GM19463 (cell line): ENCODE results near the gene FSTL5.
"Not testable (repeated sequence)": the region's sequence is repeated elsewhere in the genome, so short reads cannot be mapped to it uniquely, and the experiment has no call there.

Experiments
- ATAC-seq: cut with Tn5 transposase; IDR thresholded peaks from one replicate; pipeline ENCODE4 v1.9.1; 2021; ENCODE audit warnings: mild to moderate bottlenecking, moderate library complexity; ENCODE audit not compliant: unreplicated experiment

Gene FSTL5

DNA sequence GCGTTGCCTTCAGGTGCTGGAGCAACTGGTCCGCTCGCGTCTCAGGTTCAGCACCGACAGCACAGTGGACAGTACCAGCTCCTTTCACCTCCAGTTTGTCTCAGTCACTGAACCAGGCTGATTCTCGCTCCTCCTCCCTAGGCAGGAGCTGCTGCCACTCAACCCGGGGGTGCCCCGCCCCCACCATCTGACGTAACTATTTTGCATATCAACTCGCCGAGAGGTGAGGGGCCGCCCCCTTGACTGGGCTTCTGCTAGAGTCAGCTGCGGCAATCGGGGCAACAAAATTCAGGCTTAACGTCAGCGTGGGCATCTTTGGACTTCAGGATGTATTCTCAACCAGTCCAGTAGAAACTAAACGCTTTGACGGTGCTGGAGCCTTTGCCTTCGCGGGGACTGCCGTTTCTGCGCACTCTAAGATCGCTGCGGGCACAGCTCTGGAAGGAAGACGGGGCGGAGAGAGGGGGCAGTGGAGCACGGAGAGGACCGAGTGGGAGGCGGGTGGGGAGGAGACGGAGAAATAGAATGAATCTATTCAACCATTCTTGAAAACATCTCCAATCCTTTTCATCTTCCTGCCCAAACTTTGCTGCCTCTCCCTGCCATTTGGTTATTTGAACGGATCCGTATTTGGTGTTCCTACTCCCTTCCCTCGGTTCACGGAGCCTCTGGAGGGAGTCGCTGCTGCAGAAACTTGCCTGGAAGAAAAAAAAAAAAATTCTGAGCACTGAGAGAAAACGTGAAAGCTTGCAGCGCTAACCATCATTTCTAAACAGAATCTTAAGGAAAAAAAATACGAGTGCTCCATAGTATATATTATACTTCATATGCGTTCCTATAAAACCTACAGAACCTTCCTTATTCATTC is at the start of gene FSTL5:
TSS of gene FSTL5 (minus strand) at position 109 of the 868 bp plus-strand sequence. CDS start 52,604 bp downstream, outside the sequence.
- peak; percentile 96 for ATAC-seq

DNA sequence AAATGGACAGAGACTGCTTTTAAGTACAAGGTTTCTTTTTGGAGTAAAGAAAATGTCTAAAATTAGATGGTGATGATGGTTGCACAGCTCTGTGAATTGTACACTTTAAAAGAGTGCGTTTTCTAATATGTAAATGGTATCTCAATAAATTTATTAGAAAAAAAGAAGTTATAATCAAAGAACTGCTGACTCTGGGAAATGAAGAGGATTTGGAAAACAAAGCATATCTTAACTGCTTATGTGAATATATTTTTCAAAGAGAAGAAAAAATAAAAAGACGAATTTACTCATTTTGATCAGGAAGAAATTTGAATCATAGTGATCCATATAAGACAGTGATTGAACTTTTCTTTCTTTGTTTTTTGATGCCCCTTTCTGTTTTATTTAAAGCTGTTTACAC is 45.9 kb upstream of the FSTL5 start:
- ATAC-seq, result no peak

DNA sequence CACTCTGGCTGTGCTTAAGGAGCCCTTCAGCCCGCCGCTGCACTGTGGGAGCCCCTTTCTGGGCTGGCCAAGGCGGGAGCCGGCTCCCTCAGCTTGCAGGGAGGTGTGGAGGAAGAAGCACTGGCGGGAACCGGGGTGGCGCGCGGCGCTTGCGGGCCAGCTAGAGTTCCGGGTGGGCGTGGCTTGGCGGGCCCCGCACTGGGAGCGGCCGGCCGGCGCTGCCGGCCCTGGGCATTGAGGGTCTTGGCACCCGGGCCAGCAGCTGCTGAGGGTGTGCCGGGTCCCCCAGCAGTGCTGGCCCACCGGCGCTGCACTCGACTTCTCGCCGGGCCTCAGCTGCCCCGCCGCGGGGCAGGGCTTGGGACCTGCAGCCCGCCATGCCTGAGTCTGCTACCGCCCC is 39.7 kb upstream of the FSTL5 start:
- not testable (repeated sequence) for ATAC-seq

DNA sequence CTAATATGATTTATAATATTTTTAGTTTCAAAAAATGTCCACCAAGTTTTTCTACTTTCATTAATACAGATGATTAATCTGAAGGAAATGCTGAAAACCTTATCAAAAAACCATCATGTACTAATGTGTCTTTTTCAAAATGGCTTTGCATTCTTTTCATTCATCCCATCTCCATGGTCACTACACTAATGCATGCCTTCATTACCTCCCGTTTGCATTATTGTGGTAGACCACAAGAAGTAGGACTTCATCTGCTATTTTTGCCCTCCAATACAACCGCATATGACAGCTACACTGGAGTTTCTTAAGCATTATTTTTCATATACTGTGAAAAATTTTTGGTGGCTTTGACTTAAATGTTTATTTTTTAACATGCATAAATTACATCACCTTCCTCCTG is 37.9 kb upstream of the FSTL5 start:
- ATAC-seq, result no peak

DNA sequence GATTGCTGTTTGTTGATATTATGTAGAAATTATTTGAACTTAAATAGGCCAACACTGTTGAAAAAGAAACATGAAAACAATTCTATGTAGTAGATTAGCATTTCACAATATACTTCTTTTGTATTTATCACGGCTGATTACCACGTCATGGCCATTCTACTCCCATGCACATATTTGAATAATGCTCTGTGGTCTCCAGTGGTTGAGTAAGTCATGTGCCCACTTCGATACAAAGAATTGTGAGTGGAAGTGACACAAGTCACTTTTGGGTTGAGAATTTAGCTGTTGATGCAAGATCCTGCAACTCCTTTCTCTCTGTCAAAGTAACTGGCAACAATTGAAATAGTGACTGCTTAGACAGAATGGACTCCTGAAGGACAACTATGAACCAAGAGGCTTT is 6.7 kb upstream of the FSTL5 start:
- ATAC-seq, result no peak

DNA sequence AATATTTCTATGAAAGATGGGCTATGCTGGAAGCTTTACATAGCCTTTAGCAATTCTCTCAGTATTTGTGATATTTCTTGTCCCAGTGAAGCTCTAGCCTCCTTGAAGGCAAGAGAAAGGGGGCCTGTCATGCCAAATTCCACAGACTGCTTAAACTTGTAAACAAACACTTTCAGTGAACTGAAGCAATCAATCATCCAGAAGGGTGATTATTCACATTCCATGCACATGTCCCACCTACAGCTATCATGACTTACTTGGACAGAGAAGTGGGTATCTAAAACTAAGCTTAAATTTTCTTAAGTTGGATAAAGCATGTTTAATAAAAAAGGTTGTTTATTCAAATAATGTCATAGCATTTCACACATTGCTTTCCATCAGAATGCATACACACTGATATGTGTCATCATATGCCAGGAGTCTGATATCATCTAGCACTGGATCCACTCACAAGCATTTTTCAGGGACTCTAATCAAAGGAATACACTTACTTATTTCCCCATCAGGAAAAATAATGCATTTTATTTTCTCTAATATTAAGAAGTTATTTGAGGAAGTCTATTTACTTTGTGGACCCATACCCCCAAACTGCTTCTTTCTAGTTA is 1.2 kb upstream of the FSTL5 start:
- ATAC-seq, result no peak

DNA sequence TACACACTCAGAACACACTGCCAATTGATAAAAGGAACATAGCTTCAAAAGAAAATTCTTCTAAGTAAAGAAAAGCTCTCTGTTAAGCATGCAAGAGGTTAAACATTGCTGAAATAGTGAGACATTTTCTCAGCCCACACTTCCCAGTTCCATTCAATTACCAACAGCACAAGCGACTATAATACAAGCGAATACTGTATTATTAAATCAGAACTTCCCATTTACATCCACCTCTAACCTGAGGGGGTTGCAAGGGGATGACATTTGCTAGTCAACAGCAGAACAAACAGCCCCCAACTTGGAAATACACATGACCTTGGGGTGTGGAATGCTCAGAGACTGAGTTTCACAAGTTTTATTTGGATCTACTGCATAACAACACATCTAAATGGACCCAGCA is 1.1 kb downstream of the FSTL5 start:
- ATAC-seq, result no peak

DNA sequence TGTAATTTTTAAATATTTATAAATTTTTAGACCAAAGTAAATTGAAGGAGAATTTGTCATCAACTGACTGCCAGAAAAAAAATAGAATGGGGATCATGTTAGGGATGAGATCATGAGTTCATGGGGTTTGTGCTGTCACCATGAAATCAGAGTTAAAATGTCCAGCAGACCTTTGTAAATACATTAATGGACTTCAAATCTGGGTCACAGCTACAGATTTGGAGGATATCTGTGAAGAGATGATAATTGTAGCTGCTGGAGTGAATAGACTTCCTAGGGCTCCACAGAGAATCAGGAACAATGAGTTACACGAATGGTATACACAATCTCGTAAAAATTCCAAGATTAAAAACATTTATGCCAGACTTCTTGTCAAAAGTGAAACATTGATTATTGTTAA is 6.6 kb downstream of the FSTL5 start:
- no peak for ATAC-seq

DNA sequence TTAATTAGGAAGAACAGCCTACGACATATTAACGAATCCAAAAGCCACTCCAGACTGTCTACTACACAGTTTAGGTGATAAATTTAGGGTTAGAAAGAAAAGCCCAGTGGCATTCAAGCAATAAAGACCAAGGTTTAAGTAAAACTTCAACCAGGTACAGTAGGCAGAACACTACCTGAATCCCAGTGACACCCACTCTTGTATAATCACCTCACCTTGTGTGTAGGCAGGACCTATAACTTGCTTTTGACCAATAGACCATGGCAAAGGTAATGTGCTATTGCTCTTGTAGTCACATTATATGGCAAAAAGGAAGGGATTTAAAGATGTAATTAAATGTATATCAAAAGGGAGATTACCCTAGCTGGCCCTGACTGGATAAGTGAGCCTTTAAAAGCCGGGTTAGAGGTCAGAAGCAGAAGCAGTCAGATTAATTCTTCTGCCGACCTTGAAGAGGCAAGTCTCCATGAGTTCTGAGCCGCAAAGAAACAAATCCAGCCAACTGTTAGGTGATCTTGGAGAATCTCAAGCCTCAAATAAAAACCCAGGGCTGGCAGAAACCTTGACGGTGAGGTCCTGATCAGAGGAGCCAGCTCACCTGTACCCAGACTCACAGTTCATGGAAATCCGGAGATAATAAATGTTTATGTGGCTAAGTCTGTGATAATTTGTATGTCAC is 8.8 kb downstream of the FSTL5 start:
- no peak for ATAC-seq

DNA sequence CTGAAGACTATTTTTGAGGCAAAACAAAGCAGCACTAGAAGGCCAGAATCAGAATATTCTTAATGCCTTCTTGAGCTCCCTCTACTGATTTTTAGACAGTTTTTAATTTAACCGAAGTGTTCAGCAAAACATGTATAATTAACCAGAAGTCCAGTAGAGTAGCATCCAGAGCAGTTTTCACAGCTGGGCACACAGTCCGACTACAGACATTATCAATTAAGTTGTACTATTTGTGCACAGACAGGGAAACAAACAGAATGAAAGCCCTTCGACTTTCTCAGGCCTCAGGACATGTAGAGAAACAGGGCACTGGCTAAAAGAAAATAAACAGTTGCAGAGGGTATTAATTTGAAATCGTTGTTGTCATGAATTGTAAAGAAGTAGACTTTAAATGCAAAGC is 11.9 kb downstream of the FSTL5 start:
- ATAC-seq, result no peak

DNA sequence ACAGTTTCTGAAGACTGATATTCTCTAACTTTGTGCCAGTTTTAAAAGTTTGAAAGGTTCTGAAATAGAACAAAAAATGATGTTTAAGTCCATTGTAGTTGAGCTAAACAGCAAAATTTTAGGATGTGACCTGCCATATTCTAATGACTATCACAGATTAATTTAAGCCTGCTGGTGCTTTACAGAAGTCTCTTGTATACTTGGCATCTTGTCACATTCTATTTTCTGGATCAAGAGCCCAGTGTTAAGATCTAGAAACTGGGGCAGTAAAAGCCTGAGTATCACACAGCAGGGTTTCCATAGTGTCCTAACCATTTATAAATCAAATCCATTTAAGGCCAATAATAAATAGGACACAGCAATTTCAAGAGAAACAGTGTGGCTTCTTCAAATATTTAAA is 12.4 kb downstream of the FSTL5 start:
- no peak for ATAC-seq

DNA sequence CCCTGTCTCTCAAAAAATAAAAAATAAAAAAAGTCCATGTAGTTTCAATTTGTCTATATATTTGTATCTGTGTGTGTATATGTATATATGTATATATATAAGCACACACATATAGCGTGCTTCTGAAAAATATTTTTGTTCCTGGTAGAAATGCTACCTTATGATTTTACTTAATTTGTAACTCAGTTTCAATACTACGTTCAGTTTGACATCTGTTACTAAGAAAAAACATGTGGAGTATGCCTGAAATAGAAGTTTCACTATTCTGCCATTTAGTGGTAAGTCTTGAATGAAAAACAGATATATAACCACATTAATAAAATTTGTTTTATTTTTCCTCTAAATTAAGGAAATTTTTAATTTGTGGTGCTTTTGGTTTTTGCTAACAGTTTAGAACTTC is 14.2 kb downstream of the FSTL5 start:
- no peak for ATAC-seq

DNA sequence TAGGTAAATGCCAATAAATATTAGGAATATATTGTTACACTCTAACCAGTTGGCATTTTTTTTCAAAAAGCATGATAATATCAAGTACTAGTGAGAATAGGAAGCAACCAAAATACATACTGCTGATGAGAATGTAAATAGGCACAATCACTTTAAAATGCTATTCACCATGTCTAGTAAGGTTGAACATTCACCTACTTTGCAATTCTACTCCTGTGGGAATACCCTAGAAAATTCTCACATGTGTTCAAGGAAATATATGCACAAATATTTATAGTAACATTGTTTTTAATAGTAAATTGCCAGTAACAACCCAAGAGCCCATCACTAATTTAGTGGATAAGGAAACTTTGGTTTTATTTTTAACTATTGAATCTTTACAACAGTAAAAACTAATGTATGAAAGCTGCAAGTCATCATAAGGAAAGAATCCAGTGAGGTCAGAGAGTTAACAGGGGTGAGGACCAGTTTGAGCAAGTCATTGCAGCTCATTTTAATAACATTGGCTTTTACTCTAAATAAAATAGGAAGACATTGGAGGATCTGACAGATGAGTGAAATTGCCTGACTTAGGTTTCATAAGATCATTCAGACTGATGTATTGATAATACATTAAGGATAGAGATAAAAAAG is 23.6 kb downstream of the FSTL5 start:
- no peak for ATAC-seq

DNA sequence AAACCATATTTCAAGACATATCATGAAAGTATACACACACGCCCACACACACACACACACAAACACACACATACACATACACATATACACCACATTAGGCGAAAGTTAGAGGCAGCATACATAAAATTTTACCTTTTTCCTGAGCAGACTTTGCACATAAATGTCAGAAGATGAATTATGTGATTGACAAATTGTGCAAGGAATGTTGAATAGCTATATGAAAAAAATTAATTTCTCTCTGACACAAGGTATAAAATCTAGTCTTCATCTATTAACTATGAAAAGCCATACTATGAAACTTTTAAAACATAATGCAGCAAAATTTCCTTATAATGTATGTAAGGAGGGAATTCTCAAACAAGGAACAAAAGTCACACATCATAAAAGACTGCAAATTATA is 24.4 kb downstream of the FSTL5 start:
- no peak for ATAC-seq

DNA sequence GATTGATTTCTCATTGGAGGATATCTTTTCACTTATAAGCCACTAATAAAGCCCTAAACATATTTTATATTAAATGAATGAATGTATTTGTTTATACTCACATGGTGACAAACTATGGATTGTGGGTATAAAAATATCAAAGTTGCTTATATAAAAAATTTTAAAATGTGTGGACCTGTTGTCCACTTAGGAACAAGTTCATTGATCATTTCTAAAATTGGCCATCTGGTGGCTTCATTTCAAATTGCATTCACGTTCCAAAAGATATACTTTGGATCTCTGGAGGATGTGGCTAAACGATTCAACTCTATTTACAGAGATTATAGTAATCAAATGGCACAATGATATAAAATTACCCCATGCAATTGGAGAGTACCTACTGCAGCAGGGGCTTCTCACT is 32.5 kb downstream of the FSTL5 start:
- ATAC-seq, result no peak

DNA sequence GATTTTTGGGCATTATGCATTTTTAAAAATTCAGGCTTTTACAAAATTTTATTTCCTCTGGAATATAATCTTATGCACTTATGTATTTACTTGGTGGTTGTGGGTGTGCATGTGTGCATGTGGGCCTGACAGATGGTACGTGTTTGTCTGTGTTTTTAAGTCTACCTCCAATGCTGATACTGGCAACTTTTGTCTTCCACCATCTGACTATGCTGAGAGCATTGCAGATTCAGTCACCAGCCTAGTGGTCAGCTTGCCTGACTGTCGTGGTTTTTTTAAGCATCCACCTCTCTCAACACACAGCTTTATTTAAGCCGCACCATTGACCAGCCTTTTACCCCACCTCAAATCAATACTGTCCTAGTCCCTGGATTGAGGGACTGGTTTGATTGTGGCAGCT is 37.1 kb downstream of the FSTL5 start:
- ATAC-seq, result no peak

DNA sequence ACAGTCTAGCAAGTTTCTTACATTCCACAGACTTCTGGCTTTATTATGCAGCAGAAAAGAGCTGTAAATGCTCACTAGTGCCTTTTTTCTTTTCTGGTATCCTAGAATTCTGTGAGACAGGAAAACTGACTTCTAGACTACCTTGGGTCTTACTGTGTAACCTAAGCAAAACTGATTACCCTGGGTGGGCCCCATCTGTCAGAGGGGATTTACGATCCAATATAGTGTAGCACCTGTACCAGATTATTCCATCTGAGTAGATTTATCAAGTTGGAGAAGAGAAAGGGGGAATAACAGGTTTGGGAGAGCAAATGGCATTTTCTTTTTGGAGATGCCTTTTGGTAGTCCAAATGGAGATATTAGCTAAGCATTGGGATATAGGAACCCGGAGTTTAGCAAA is 46.7 kb downstream of the FSTL5 start:
- no peak for ATAC-seq

DNA sequence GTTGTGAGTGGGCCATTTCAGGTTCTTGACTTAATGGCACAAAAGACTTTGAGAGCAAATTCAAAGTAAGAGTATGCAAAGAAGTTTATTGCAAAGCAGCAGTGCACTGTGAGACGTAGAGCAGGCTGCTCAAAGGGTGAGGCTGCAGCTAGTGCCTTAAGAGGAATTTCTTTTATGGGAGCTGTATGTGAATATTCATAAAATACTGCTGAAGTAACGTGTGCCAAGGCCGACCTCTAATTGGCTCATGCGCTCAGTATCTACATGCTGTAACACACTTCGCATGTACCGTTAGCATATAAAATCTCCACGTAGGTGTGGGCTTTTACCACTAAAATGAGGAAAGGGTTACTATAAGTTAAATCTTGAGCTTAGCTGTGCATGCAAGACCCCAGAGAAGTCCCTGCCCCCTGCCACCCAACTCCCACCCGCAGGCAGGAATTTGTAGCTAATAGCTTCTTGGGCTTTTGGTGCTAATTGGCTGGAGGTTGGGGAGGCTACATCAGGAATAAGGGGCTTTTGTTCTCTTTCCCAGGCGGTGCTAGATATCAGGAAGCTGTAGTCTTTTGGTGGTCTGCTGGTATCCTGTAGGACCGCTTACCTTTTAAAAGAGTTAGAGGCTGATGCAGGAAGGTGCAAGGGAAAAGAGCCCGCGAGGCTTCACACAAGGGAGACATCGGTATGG is 47.6 kb downstream of the FSTL5 start:
- no peak for ATAC-seq

DNA sequence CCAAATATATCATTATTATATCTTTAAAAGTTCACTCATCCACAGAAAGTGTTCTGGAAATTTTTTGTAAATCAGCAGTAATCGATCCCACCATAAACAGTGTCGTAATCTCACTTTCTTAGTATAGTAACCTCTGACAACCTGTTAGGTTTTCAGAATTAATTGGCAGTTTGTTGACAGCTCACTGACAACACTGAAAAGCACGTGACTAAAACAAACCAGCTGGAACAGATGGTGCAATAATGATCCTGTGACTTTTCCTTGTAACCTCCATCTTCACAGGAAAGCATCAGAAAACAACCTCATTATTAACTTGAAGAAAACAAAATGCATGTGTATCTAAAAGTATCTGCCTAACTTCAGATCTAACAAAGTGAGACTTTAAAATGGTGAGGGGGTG is 48.5 kb downstream of the FSTL5 start:
- no peak for ATAC-seq

DNA sequence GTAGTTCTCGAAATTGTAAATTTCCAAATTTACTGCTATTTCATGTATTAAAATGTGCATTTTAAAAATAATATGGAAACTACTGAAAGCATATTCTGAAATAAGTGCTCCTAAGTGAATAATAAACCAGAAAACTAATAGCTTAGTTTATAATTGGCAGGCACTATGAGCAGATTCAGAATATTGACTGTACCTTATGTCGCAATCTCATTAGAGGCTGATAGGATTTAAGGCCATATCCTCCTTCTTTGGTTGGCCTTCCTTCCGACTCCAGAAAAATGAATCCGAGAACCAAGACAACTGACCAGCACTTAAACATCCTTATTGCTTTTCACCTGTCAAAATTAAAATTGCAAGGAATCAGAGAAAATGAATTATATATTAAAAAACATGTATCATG is 52.7 kb downstream of the FSTL5 start:
- ATAC-seq, result no peak
